ENCODE results near the gene SPDYE3. TPM values are rescaled to one million over a fixed set of nuclear protein-coding genes. Genes with fewer than 3 reads are reported as not detected.
"Not testable (repeated sequence)": the region's sequence is repeated elsewhere in the genome, so short reads cannot be mapped to it uniquely, and the experiment has no call there.

The SPDYE3 gene
- total RNA-seq, 4 donors from 2014 or later = not detected

GRCh38 chr7:100360135-100360854, 52.8 kb downstream of the SPDYE3 start:
- TF ChIP-seq, protein P1, sequence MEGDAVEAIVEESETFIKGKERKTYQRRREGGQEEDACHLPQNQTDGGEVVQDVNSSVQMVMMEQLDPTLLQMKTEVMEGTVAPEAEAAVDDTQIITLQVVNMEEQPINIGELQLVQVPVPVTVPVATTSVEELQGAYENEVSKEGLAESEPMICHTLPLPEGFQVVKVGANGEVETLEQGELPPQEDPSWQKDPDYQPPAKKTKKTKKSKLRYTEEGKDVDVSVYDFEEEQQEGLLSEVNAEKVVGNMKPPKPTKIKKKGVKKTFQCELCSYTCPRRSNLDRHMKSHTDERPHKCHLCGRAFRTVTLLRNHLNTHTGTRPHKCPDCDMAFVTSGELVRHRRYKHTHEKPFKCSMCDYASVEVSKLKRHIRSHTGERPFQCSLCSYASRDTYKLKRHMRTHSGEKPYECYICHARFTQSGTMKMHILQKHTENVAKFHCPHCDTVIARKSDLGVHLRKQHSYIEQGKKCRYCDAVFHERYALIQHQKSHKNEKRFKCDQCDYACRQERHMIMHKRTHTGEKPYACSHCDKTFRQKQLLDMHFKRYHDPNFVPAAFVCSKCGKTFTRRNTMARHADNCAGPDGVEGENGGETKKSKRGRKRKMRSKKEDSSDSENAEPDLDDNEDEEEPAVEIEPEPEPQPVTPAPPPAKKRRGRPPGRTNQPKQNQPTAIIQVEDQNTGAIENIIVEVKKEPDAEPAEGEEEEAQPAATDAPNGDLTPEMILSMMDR (IDR thresholded peaks at IDR 0.05) = no peak
- TF ChIP-seq POLR2A (IDR thresholded peaks at IDR 0.05) = no peak
- intact Hi-C loops (cut with DNase I; ENCODE audit: low total_unique reads) = no loop called here
- WGBS, 2 donors = 83 to 91% methylated on average over 3 of the region's 3 CpGs

GRCh38 chr7:100363098-100363497, 55.6 kb downstream of the SPDYE3 start:
- intact Hi-C loops (cut with DNase I; ENCODE audit: low total_unique reads) = no loop called here
- H3K4me3 ChIP-seq (ENCODE audit: low read depth, poor library complexity, severe bottlenecking) = no peak overlapping the region
- TF ChIP-seq, protein P1 (IDR thresholded peaks at IDR 0.05) = no peak
- no peak for TF ChIP-seq POLR2A (IDR thresholded peaks at IDR 0.05)
- DNase-seq (ENCODE audit: low spot score in 2 of 2) = no peak

More at GRCh38 chr7:100360135-100360854, 52.8 kb downstream of the SPDYE3 start:
- no peak for DNase-seq (ENCODE audit: low spot score in 2 of 2)
- no peak overlapping the region for H3K4me3 ChIP-seq (ENCODE audit: low read depth, poor library complexity, severe bottlenecking)

GRCh38 chr7:100363797-100364196, 56.3 kb downstream of the SPDYE3 start:
- DNase-seq (ENCODE audit: low spot score in 2 of 2); intact Hi-C loops (cut with DNase I; ENCODE audit: low total_unique reads); H3K4me3 ChIP-seq (ENCODE audit: low read depth, poor library complexity, severe bottlenecking): not testable (repeated sequence)
- 94 to 95% methylated on average over 7 of the region's 7 CpGs for WGBS, 2 donors

- no peak for DNase-seq (ENCODE audit: low spot score in 2 of 2)
- TF ChIP-seq POLR2A (IDR thresholded peaks at IDR 0.05) = no peak
- TF ChIP-seq, protein P1 (IDR thresholded peaks at IDR 0.05) = no peak
- H3K4me3 ChIP-seq (ENCODE audit: low read depth, poor library complexity, severe bottlenecking) = no peak overlapping the region
- WGBS, 2 donors = 86 to 93% methylated on average over 6 of the region's 6 CpGs
- intact Hi-C loops (cut with DNase I; ENCODE audit: low total_unique reads) = no loop called here
Measured at GRCh38 chr7:100364480-100364879, 57.0 kb downstream of the SPDYE3 start.

DNA sequence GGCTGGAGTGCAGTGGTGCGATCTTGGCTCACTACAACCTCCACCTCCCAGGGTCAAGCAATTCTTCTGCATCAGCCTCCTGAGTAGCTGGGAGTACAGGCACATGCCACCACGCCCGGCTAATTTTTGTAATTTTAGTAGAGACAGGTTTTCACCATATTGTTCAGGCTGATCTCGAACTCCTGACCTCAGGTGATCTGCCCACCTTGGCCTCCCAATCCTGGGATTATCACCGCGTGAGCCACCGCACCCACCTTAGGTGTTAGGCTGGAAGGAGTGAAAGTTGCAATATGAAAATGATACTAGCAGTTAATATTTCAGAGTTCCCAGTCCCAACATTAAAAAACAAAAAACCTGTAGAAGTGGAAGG, 58.5 kb downstream of the SPDYE3 start:
- 95 to 96% methylated on average over 7 of the region's 7 CpGs for WGBS, 2 donors
- H3K4me3 ChIP-seq (ENCODE audit: low read depth, poor library complexity, severe bottlenecking); DNase-seq (ENCODE audit: low spot score in 2 of 2); intact Hi-C loops (cut with DNase I; ENCODE audit: low total_unique reads): not testable (repeated sequence)

DNA sequence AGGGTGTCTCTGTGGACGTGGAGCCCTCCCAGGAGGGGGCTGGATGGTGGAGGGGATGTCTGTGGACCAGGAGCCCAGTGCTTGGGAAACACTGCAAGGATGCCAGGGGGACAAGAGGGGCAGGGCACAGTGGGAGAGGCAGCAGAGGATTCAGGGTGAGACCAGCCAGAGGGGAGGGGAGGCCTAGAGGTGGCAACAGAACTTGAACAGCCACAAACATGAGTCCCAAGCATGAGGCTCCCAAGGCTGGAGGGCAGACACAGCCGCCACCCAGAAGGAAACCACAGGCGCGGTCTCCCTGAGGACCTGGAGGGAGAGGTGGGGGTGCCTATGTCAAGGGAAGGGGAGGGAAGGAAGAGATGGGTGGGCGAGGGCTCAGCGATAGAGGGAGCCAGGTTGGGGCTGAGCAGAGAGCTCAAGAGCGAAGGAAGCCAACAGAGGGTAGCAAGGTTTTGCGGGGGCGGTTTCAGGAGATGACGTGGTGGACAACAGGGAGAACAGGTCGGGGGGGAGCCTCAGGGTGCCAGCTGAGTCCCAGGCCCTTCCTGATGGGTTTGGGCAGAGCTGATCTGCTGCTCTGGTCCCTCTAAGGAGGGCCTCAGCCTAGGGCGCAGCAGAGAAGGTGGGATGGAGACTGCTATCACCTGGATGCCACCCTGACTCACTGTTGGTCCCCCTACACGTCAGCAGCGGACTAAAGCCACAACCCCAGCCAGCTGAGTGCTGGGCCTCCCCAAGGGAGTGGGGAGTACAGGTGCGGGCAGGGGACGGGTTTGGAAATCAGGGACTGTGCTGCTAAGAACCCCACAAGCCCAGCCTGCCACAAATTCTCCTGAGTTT, 59.1 kb downstream of the SPDYE3 start:
- DNase-seq (ENCODE audit: low spot score in 2 of 2) = no peak
- 82 to 83% methylated on average over 16 of the region's 16 CpGs for WGBS, 2 donors
- no peak overlapping the region for H3K4me3 ChIP-seq (ENCODE audit: low read depth, poor library complexity, severe bottlenecking)
- TF ChIP-seq, protein P1 (IDR thresholded peaks at IDR 0.05) = no peak
- TF ChIP-seq POLR2A (IDR thresholded peaks at IDR 0.05) = no peak
- intact Hi-C loops (cut with DNase I; ENCODE audit: low total_unique reads) = no loop called here

Data from lower leg skin (tissue), 4 donors.